Upper lobe of left lung (tissue), 6 donors: ENCODE results near the gene INPP4B. TPM values are rescaled to one million over a fixed set of nuclear protein-coding genes. Genes with fewer than 3 reads are reported as not detected.

Experiments used
- ATAC-seq, 2 donors: fragments of 200-7000 bp; cut with Tn5 transposase; one replicate each; pipeline ENCODE4 v1.9.1; 2022; ENCODE audit warnings: mild to moderate bottlenecking in 2 of 2, moderate library complexity in 2 of 2; ENCODE audit not compliant: low FRiP score in 2 of 2
- DNase-seq, 2 donors: peaks; one replicate each; pipeline ENCODE4 v3.0.0-alpha.2; 2019 to 2020
- H3K27ac ChIP-seq, 4 donors: fragments of 200-600 bp; sonication (generic); one replicate each; pipeline ENCODE4 v1.5.1; 2016 to 2019
- H3K27me3 ChIP-seq, 4 donors: fragments of 200-600 bp; sonication (generic); one replicate each; pipeline ENCODE4 v1.5.1; 2017 to 2019
- H3K36me3 ChIP-seq, 4 donors: fragments of 200-600 bp; sonication (generic); one replicate each; pipeline ENCODE4 v1.5.1; 2016 to 2019
- H3K4me1 ChIP-seq, 4 donors: fragments of 200-600 bp; sonication (generic); one replicate each; pipeline ENCODE4 v1.5.1; 2018 to 2019
- H3K4me3 ChIP-seq, 4 donors: fragments of 200-600 bp; sonication (generic); one replicate each; pipeline ENCODE4 v1.5.1; 2017 to 2019; ENCODE audit warnings: mild to moderate bottlenecking in 2 of 4, moderate library complexity in 1 of 4
- H3K9me3 ChIP-seq, 4 donors: fragments of 200-600 bp; sonication (generic); one replicate each; pipeline ENCODE4 v1.5.1; 2018 to 2019
- EP300 ChIP-seq, 4 donors: sonication (generic); formaldehyde crosslinking; IDR thresholded peaks; one replicate each; pipeline ENCODE4 v1.5.1; 2017; ENCODE audit warnings: antibody characterized with exemption in 4 of 4, control low read depth in 2 of 4
- POLR2A ChIP-seq, 4 donors: fragments of 450-650 bp; IDR thresholded peaks; one replicate each; pipeline ENCODE4 v1.5.1; 2016 to 2017; ENCODE audit warnings: antibody characterized with exemption in 4 of 4, mild to moderate bottlenecking in 2 of 4
- POLR2AphosphoS5 ChIP-seq, 2 donors: sonication (generic); formaldehyde crosslinking; IDR thresholded peaks; one replicate each; pipeline ENCODE4 v1.5.1; 2017; ENCODE audit warnings: antibody characterized with exemption in 2 of 2
- WGBS, 2 donors: methylation state at CpG; one replicate each; pipeline ENCODE4 v1.1.5; 2017 to 2018; 5-methylcytosine and 5-hydroxymethylcytosine counted together
- total RNA-seq, 6 donors: library from RNA; depleted of rRNA in 4 of 6; stranded (reverse); fragments of >200 nt in 4 of 6; gene quantifications; one replicate each; pipeline versions ENCODE4 v1.1.0 to v1.2.1, GENCODE V29; 2016 to 2021
- TF ChIP-seq, protein P1 (sequence below), 6 experiments: fragments of 450-650 bp in 4 of 6; fragments of 200-600 bp in 2 of 6; sonication (generic) in 2 of 6; IDR thresholded peaks; one replicate each; pipeline ENCODE4 v1.5.1; 2016 to 2019; ENCODE audit warnings: antibody characterized with exemption in 6 of 6
- donor health status: DM: no; HTN: no; CAD: no; lungs with moderate emphysema.
- donor health status: DM: no; HTN: yes; CAD: no; lungs with severe emphysema.

INPP4B gene
- total RNA-seq, 6 donors from 2014 or later: 4.7 to 31.4 (median 10.4) TPM

DNA sequence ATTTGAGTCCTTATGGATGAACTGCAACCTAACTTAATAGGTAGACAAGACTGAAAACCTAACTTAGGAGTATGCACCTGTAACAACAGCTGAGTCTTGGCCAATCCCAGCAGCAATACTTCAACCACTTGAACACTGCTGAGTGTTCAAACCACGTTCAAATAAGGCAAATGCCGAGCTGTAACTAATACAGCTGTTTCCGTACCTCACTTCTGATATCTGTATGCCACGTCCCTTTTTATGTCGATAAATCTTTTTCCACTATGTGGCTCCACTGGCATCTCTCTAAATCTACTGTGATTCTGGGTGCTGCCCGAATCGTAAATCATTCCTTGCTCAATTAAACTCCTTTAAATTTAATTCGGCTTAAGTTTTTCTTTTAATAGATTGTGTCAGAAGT is 459.7 kb downstream of the INPP4B start:
- DNase-seq (no peak), ATAC-seq (no peak)
- TF ChIP-seq POLR2AphosphoS5 (IDR thresholded peaks at IDR 0.05) (no peak), EP300 (IDR thresholded peaks at IDR 0.05) (no peak)
- TF ChIP-seq, protein P1, sequence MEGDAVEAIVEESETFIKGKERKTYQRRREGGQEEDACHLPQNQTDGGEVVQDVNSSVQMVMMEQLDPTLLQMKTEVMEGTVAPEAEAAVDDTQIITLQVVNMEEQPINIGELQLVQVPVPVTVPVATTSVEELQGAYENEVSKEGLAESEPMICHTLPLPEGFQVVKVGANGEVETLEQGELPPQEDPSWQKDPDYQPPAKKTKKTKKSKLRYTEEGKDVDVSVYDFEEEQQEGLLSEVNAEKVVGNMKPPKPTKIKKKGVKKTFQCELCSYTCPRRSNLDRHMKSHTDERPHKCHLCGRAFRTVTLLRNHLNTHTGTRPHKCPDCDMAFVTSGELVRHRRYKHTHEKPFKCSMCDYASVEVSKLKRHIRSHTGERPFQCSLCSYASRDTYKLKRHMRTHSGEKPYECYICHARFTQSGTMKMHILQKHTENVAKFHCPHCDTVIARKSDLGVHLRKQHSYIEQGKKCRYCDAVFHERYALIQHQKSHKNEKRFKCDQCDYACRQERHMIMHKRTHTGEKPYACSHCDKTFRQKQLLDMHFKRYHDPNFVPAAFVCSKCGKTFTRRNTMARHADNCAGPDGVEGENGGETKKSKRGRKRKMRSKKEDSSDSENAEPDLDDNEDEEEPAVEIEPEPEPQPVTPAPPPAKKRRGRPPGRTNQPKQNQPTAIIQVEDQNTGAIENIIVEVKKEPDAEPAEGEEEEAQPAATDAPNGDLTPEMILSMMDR (IDR thresholded peaks at IDR 0.05): no peak
- Histone ChIP-seq H3K36me3 (no peaks in the 10 kb centered on the region), H3K4me1 (no peaks in the 10 kb centered on the region), H3K27me3 (no peaks in the 10 kb centered on the region), H3K4me3 (no peak overlapping the region), H3K27ac (no peak overlapping the region), H3K9me3 (no peaks in the 10 kb centered on the region)
- WGBS, 2 donors: 89 to 94% methylated on average over 8 of the region's 8 CpGs

- WGBS, 2 donors: 91 to 93% methylated on average over 4 of the region's 4 CpGs
- ATAC-seq (no peak), DNase-seq (no peak)
- Histone ChIP-seq H3K27me3 (no peaks in the 10 kb centered on the region), H3K27ac (no peak overlapping the region), H3K9me3 (no peaks in the 10 kb centered on the region), H3K36me3 (no peaks in the 10 kb centered on the region), H3K4me3 (no peak overlapping the region), H3K4me1 (peaks cover 0 to 3% (median 0%) of the 10 kb centered on the region in 4 donors)
- no peak for TF ChIP-seq EP300 (IDR thresholded peaks at IDR 0.05)
- TF ChIP-seq POLR2AphosphoS5 (IDR thresholded peaks at IDR 0.05): no peak
- TF ChIP-seq POLR2A (IDR thresholded peaks at IDR 0.05): no peak
- TF ChIP-seq, protein P1 (IDR thresholded peaks at IDR 0.05): no peak
Measured at GRCh38 chr4:142383800-142384470, 462.2 kb downstream of the INPP4B start.

DNA sequence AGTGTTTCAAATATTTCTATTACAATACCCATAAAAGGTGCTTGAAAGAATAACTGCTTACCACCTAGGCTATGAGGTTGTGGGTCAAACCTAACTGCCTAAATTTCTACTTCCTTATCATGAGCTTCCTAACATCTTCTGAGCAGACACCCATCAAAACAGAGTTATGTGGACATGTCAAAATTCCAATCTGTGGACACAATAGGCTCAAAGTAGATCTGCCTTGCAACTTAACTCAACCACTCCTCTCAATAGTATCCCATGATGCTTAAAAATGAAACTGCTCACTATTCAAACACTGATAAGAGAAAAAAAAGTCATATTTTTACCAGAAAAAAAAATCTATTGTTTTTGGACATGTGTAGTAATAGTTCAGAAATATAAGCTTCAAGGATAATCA is 462.7 kb downstream of the INPP4B start:
- TF ChIP-seq POLR2A (IDR thresholded peaks at IDR 0.05) (no peak), EP300 (IDR thresholded peaks at IDR 0.05) (no peak), POLR2AphosphoS5 (IDR thresholded peaks at IDR 0.05) (no peak)
- TF ChIP-seq, protein P1 (IDR thresholded peaks at IDR 0.05): no peak
- no peak overlapping the region for H3K27ac ChIP-seq
- H3K4me3 ChIP-seq: no peak overlapping the region
- ATAC-seq (no peak), DNase-seq (no peak)
- no peaks in the 10 kb centered on the region for H3K9me3 ChIP-seq
- H3K27me3 ChIP-seq: no peaks in the 10 kb centered on the region
- peaks cover 0 to 3% (median 0%) of the 10 kb centered on the region in 4 donors for H3K4me1 ChIP-seq
- H3K36me3 ChIP-seq: no peaks in the 10 kb centered on the region

DNA sequence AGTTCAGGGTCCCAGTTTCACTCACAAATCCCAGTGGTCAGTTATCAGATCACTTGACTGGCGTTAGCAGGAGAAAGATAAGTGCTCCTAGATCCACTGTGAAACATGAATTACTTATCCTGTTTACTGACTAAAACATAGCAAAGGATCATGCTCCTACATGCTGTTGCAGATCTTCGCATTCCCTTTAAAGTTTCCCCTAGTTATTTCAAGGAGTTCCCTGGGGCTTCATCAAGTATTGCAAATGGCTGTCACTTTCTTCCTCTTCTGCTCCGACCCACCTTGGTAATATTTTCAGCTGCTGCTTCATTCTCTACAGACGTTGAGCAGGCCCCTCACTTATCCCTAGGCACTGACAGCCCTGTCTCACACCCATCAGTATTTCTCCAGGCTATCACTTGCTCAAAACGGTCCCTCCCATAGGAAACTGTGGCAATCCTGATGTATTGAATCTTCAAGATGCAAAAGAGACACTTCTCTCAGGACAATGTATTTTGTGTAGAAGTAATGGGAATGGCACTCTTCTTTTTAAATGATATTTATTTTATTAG is 466.0 kb downstream of the INPP4B start:
- H3K9me3 ChIP-seq: no peaks in the 10 kb centered on the region
- H3K4me1 ChIP-seq: peaks cover 0 to 3% (median 0%) of the 10 kb centered on the region in 4 donors
- H3K36me3 ChIP-seq: no peaks in the 10 kb centered on the region
- no peak overlapping the region for H3K27ac ChIP-seq
- no peak for ATAC-seq
- TF ChIP-seq EP300 (IDR thresholded peaks at IDR 0.05) (no peak), POLR2A (IDR thresholded peaks at IDR 0.05) (no peak), POLR2AphosphoS5 (IDR thresholded peaks at IDR 0.05) (no peak)
- TF ChIP-seq, protein P1 (IDR thresholded peaks at IDR 0.05): no peak
- DNase-seq: no peak
- H3K27me3 ChIP-seq: no peaks in the 10 kb centered on the region
- no peak overlapping the region for H3K4me3 ChIP-seq
- 70 to 79% methylated on average over 5 of the region's 5 CpGs for WGBS, 2 donors
